ENCODE measurements around the gene CBFA2T3.

CBFA2T3 gene

DNA sequence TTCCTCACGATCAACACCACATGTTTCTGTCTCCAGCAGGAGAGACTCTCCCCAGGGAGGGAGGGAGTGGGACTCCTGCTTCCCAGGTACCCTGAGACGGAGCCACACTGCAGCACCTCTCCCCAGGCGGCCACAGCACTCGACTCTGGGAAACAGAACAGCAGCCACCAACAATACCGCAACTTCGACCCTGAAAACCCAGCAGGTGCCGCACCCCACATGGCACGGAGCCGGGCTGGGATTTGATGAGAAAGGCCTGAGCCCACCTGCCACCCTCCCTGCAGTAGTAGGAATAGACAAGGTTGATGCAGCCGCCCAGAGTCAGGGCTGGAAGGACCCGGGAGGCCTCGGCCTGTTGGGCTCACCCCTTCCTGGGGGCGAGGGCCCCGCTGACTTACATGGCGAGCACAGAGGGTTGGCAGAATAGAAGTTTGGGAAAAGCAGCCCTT is 134.7 kb downstream of the CBFA2T3 start:
- DNase-seq, result no peak

DNA sequence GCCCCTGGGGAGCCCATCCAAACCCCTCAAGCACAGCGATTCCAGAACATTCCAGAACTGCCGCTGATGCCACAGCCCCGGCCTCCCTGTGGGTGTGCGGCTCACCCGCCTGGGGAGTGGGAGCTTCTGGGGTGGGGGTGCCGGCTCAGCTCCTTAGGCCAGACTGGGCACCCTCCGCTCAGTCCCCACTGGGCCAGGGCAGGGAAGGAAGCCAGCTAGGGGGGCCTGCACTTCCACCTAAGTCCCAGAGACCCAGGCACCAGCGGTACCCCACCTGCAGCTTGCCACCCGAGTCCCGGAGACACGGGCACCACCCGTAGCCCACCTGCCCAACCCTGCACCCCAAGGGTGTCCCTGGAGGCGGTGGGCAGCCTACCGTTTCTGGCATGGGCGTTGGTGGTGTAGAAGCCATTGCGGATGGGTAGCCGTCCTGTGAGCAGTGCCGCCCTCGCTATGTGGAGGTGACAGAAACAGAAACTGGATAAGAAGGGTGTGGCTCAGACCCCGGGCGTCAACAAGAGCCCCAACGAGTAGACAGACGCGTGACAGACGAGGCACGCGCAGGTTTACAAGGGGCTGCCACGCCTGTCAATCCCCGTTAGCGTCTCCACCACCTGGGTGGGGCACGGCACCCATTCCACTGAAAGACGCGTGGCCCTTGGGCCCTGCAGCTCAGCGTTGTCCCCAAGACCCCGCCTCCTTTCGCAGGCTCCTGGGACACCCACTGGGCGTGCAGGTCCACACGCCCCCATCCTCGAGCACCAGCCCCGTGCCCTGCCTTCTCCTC is 135.3 kb downstream of the CBFA2T3 start:
- peak in 1 of 56 donors; percentile 52 for DNase-seq

DNA sequence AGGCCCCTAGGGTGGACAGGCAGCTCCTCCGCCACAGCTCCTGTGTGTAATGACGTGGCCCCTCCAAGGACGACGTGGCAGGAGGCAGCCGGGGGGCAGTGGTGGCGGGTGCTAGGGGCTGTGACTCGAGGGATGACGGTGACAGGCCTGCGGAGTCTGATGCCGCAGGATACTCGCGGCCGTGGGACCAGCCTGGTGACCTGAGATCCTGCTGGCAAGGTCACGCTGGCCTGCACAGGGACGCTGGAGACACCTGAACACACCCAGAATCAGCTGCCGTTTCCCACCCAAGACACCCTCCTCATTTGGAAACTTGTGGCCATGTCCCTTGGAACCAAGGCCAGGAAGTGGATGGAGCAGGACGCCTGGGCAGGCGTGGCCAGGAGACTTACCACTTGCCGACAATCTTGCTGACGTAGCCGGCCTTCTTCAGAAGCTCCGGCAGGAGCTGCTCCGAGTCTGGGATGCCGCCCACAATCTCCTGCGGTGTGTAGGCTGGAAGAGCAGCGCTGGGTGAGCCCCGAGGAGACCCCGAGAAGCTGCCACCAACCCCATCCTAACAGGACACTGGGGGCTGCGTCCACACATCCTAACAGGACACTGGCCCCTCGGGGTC is 136.3 kb downstream of the CBFA2T3 start:
- DNase-seq, result peak in 7 of 56 donors; percentile 11 to 53 (median 15)

DNA sequence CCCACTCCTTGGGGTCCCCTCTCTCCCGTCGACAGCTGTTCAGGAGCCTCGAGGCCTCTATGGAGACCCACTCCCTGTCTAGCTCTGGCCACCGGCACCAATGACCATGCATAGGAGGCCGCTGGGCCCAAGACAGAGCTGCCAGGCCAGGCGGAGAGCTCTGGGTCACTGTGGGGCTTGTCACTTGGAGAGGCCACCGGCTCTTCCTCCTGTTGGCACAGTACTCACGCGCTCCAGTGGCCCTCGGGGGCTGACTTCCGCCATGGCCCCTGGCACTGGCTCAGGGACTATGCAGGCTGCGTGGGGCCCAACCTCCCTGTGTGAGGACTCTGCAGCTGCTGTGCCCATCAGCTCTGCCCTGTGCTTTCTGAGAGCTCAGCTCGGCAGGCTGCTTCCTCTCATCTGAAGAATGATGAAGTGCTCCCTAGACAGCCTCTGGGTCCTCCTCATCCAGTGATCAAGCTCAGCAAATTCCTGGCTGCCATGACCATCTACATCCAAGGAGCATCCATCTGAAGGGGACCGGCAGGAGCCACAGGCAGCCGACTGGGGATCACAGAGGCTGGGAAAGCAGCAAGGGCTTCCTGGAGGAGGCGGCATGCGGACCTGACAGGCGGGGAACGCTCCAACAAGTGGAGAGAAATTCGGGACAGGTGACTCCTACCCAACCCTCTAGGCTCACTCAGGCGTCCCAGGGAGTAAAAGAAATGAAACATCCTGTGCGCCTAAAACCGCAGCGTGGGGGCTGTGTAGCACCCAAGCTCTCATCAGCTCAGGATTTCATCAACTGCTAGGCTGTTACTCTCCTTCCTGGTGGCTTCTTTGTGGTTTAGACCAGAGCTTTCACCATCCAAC is 137.0 kb downstream of the CBFA2T3 start:
- DNase-seq, result peak in 1 of 56 donors; percentile 9

DNA sequence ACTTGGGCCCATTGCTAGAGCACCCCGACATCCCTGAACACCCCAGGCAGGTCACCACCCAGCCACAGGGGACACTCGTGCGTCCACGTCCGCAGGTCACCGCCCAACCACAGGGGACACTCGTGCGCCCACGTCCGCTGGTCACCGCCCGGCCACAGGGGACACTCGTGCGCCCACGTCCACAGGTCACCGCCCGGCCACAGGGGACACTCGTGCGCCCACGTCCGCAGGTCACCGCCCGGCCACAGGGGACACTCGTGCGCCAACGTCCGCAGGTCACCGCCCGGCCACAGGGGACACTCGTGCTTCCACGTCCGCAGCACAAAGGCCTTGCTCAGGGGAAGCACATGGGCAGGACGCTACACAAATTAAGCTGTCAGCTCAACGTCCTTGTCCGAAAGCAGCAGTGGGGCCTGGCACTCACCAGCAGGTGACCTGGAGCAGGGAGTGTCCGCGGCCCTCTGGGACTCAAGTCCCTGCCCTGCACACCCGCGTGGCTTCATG is 137.9 kb downstream of the CBFA2T3 start:
- no peak for DNase-seq

DNA sequence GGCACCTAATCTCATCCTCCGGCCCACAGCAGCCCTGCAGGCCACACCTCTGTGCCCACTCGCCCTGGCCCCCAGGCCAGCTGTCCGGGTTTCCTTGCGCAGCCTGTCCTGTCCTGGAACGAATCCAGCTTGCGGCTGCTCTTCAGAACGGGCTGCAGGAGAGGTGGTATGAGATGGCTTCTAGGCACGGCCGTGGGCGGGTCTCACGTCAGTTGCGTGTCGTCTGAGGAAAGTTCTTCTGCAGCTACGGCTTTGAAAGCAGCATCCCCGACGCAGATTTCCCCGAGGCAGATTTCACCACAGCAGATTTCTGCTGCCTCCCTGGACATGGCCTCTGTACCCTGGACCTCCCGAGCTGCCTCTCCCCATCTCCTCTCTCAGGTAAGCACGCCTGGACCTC is 138.4 kb downstream of the CBFA2T3 start:
- DNase-seq, result no peak

DNA sequence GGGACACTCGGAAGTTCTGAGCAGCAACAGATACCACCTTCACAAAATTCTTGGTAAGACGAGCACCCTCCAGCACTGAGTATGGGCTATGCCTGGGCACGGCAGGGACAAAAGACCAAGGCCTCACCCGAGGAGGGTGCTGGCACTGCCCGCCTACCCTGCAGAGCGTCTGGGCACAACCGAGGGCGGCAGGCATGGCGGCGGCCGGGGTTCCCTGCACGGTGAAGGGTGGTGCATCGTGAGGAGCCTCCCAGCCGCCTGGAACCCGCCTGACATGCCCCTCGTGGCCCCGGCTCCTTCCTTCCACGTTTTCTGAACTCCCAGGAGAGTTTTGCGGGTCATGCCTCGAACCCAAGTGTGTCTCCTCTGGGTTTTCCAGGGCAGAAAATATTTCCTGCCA is 139.2 kb downstream of the CBFA2T3 start:
- no peak for DNase-seq

DNA sequence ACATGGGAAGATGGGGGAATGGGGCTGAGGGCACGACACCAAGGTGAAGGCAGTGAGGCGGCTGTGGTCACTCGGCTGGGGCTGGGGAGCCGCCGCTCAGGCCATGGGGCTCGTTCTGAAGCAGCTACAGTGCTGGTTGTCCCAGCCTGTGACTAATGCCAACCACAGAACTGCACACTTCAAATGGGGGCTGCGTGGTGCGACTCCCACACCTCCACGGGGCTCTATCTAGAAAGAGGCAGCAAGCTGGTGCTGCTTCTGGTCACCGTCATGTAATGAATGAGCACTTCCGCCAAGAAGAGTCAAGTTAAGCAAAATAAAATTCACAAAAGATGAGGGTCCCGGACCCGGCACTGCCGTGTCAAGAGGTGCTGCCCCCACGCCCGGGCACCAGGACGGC is 140.2 kb downstream of the CBFA2T3 start:
- DNase-seq, result no peak

DNA sequence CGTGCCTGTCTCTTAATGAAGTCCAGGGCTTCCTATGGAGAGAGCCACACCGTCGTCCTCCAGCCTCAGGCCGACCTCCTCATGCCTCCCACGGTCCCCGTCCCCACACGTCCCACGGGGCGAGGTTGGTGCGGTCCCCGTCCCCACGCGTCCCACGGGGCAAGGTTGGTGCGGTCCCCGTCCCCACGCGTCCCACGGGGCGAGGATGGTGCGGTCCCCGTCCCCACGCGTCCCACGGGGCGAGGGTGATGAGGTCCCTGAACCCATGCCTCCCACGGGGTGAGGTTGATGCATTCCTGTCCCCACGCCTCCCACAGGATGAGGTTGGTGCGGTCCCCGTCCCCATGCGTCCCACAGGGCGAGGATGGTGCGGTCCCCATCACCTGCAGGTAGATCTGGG is 141.2 kb downstream of the CBFA2T3 start:
- DNase-seq, result no peak

DNA sequence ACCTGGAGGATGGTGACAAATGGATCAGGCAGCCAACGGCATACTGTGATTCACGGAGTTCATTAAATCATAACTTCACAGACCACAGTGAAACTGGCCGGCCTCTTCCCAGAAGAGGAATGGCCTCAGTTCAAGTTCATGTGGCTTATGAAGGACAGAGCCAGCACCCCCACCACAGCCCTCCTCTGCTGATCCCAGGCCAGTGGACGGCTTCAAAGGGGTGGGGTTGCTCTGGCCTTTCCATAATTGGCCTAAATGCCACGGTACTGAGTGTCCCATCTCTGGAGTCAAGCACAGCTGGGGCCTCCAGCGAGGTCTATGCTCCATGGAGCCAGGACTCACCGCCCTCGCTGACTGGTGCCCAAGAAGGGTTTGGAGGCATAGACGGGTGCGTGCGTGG is 141.6 kb downstream of the CBFA2T3 start:
- no peak for DNase-seq

DNA sequence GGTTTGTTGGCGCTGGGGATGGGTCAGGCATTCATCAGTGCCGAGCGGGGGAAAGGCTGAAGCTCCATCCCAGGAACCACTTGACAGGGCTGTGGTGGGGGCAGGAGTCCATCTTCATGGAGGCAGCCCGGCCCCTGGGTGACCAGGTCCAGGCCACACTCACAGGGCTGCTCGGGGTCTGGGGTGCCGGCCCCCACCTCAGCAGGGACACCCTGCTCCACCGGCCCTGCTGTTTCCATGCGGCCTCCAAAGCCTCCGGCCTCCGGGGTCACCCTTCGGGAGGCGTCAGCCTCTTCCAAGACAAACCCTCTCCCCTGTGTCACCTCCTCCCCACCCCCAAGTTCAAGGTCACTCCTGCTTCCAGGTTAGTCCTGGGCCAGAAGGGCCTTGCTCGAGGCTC is 142.3 kb downstream of the CBFA2T3 start:
- no peak for DNase-seq

DNA sequence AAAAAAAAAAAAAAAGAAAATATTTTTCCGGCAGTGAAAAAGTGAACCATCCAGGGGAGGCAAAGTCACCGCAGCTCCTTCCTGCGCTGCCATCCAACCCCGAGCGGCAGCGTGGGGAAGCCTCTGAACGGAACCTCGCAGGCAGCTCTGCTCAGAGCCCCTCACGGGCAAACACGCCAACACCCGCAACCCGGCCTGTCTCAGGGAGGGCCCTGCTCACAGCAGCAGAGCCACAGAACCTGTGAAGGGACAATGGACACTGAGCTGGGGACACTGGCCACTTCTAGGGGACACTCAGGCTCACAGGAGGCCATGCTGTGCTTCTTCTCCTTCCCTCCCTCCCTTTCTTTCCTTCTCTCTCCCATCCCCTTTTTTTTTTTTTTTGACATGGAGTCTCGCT is 143.9 kb downstream of the CBFA2T3 start:
- no peak for DNase-seq

DNA sequence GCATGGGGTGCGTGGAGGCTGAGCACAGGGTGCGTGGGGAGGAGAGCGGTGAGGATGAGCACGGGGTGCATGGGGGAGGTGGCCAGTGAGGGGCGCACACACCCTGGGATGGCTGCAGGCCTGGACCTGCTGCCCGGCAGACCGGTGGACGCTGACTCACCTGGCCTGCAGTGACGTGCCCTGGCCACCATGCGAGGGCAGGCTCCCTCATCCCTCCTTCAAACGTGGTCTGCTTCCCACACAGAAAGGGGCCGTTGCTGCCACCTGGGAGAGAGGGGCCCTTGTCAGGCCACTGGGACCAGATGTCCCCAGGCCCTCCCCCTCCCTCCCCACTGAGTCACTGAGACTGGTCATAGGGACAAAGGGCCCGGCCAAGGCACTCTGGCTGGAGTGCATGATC is 145.2 kb downstream of the CBFA2T3 start:
- no peak for DNase-seq

DNA sequence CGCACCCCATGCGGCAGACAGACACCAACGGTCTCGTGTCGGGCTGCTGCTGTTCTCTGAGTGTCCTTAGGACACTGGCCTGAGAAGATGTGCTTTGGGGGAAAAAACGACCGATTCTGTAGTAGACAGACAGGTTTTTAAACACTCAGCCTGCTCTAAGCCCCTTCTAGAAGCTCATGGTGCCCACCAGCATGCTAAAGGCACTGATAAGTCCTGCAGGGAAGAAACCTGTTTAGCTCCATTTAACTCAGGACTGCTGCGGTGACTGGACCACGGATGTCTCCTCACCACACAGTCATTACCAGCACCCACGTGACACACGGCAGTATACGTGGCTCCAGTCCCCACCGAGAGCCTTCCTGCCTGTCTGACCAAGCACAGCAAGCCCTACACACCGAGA is 146.2 kb downstream of the CBFA2T3 start:
- no peak for DNase-seq

DNA sequence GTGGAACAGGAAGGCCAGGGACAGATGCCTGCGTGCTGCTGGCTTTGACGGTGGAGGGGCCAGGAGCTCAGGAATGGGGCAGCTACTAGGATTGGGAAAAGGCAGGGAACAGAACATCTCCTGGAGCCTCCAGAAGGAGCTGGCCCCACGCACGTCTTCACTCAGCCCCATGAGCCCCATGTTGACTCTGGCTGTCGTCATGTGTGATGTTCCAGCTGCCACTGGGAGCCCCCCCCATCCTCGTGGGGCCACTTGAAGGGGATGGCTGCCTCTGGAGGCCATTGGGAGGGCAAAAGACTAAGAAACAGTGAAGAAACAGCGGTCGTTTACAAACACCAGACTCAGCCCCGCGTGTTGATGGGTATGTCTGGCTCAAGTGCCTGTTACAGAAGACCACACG is 146.7 kb downstream of the CBFA2T3 start:
- no peak for DNase-seq

DNA sequence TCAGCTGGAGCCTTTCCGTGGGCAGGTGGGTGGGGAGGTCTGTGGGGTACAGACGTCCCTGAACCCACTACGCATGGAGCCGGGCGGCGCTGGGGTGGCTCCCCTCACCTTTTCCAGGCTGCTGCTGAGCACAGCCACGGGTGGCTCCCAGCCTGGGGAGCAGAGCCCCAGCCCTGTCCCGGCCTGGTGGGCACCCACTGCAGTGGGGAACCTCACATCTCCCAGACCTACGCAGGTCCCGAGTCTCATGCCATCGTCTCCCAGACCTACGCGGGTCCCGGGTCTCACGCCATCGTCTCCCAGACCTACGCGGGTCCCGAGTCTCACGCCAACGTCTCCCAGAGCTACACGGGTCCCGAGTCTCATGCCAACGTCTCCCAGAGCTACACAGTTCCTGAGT is 148.3 kb downstream of the CBFA2T3 start:
- peak in 7 of 56 donors; percentile 7 to 59 (median 23) for DNase-seq

DNA sequence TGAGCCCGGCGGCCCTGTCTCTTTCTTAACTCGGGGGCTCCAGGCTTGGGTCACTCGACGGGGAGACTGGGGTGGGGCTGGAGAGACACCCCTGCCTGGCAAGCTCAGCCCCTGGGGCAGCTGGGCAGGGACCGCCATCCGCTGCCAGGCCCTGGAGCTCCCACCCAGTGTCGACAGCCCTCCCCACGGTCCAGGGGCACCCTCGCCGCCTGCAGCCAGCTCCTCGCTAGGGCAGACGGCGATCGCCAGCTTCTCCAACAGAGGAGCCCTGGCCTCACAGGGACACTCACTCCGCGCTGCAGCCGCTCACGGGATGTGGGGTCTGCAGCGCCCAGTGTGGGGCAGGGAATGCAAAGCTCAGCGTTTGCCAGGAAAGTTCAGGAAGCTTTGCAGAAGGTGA is 149.3 kb downstream of the CBFA2T3 start:
- DNase-seq, result no peak

DNA sequence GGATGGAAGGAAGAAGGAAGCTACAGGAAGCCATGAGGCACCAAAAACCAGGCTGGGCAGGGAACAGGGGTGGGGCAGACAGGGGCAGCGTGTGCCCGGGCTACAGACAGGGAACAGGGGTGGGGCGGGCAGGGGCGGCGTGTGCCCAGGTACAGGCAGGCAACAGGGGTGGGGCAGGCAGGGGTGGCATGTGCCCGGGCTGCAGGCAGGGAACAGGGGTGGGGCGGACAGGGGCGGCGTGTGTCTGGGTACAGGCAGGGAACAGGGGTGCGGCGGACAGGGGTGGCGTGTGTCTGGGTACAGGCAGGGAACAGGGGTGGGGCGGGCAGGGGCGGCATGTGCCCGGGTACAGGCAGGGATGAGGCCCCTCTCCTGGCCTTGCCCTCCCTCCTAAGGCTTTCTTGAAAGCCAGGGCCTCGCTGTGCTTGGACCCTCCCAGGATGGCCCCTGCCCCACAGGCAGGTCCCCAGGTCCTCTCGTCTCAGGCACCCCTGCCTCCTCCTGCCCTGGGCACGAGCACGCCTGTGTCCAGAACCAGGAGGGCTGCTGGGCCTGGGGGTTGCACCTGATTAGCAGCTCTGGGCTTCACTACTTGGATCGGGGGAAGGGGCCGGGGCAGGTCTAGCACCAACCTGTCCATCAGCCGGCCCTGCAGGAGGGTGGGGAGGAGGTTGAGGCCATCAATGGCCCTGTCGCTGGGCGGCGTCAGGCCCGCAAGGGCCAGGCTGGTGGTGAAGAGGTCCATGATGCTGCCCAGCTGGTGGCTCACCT is 150.8 kb downstream of the CBFA2T3 start:
- DNase-seq, result peak in 19 of 56 donors; percentile 7 to 78 (median 32)

DNA sequence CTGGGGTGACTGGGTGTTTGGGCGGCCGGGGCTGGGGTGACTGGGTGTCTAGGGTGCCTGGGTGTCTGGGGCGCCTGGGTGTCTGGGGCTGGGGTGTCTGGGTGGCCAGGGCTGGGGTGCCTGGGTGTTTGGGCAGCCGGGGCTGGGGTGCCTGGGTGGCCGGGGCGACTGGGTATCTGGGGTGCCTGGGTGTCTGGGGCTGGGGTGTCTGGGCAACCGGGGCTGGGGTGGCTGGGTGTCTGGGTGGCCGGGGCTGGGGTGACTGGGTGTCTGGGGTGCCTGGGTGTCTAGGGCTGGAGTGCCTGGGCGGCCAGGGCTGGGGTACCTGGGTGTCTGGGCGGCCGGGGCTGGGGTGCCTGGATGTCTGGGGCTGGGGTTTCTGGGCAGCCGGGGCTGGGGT is 151.9 kb downstream of the CBFA2T3 start:
- DNase-seq, result no peak

All from nucleus accumbens (tissue), 56 donors.